Fibroblast of villous mesenchyme (primary cell): ENCODE data around the gene ITPRIP. TPM values are rescaled to one million over a fixed set of nuclear protein-coding genes. Genes with fewer than 3 reads are reported as not detected.
A peak's percentile ranks its signal among the peaks of the same experiment; 100 is the strongest.

Experiments used
- DNase-seq: peaks from one replicate; pipeline ENCODE4 v3.0.0-alpha.2; 2010; ENCODE audit warnings: low read depth
- H3K4me3 ChIP-seq: 2 replicates; pipeline ENCODE4 v1.5.1; 2011; ENCODE audit warnings: low read depth, mild to moderate bottlenecking, low read length
- total RNA-seq: library from RNA; depleted of rRNA; stranded (reverse); fragments of >200 nt; gene quantifications from 2 replicates; pipeline ENCODE4 v1.2.3, GENCODE V29; 2012
- TF ChIP-seq, protein P1 (sequence below): IDR thresholded peaks from 2 replicates; pipeline ENCODE4 v1.5.1; 2012; ENCODE audit warnings: low read depth, mild to moderate bottlenecking, low read length; ENCODE audit not compliant: insufficient read depth

ITPRIP gene
- total RNA-seq, 1 donor: 9.9 TPM

DNA sequence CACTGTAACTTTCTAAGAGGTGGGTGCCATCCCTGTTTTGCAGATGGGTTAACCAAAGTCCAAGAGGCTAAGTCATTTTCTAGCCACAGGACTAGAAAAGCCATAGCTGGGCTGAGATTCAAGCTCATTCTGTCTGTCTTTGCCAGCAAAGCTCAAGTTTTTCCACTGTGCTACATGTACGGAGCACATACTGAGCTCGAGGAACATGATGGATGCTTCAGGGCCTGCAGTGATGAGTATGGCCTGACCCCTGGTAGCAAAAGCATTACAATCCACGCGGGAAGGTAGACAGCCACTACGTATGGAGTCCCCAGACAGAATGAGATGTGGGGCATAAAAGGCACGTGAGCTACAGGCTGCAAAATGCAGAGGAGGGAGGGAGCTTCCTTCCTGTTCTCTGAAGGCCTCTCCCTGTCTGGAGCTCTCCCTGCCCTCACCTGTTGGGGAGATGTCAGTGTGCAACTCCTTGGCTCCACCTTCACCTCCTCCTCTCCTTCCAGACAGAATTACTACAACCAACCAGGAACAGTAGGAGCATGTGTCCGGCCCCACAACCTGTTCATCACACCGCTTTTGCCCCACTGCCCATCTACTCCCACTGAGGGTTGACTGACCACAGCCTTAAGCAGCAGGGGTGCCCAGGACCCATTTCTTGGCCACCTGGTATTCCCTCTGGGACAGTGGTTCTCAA, 16.4 kb downstream of the ITPRIP start:
- DNase-seq: no peak
- H3K4me3 ChIP-seq: no peak overlapping the region
- TF ChIP-seq, protein P1, sequence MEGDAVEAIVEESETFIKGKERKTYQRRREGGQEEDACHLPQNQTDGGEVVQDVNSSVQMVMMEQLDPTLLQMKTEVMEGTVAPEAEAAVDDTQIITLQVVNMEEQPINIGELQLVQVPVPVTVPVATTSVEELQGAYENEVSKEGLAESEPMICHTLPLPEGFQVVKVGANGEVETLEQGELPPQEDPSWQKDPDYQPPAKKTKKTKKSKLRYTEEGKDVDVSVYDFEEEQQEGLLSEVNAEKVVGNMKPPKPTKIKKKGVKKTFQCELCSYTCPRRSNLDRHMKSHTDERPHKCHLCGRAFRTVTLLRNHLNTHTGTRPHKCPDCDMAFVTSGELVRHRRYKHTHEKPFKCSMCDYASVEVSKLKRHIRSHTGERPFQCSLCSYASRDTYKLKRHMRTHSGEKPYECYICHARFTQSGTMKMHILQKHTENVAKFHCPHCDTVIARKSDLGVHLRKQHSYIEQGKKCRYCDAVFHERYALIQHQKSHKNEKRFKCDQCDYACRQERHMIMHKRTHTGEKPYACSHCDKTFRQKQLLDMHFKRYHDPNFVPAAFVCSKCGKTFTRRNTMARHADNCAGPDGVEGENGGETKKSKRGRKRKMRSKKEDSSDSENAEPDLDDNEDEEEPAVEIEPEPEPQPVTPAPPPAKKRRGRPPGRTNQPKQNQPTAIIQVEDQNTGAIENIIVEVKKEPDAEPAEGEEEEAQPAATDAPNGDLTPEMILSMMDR: no peak

DNA sequence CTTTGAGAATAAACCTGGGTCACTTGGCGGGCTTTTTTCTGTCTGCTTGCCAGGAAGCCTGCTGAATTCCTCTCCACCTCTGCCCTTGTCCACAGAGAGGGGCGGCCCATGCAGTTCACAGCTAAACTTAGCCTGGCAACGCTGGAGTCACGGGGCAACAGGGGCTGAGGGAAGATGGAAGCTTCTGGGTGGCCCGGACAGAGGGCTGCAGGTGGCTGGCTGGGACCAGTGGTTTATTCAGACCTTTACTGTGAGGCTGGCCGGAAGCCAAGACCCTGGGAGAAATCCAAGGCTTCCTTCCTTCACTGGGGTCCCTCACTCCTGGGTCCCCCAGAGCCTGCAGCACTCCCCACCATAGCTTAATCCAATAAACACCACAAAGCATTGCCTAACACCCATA, 17.0 kb downstream of the ITPRIP start:
- TF ChIP-seq, protein P1: no peak
- DNase-seq: no peak
- H3K4me3 ChIP-seq: no peak overlapping the region

DNA sequence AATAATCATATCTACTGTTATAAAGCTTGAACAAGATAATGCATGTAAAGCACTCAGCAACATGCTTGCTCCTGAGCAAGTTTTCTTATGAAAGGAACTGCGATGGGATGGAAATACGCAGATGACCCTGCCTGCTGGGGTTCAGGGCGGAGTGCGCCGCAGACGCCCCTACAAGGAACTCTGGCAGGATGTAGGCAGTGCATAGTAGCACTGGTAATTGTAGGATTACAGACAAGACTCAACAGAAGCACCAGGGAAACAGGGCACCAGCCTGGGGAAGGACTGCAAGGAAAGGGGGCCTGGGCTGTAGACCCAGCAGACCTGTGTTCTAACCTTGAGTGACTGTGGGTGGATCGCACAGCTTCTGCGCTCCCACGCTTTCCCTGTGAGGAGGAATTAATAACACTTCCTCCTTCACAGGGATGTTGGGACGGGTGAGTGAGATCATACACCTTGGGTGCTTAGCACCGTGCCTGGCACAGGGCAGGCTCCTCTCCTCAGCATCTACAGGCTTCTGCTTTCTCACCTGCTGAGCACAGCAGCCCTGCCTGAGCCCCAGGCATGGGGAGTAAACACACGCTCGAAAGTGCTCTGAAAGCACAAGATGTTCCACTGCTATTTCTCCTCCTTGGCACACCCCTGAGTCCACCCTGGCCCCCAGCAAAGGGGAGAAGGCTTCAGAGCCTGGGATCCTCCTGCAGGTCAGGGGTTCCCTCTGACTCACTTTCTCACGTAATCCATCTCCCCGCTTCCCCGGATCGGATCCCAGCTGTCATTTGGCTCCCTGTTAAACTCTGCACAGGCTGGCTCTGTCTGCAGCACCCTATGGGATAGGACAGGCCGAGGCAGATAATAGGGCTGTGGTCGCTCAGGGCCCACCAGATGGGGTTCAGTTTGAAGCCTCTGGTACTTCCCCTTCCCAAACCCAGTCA, 19.2 kb downstream of the ITPRIP start:
- DNase-seq: peak; percentile 87
- no peak overlapping the region for H3K4me3 ChIP-seq
- TF ChIP-seq, protein P1: no peak

DNA sequence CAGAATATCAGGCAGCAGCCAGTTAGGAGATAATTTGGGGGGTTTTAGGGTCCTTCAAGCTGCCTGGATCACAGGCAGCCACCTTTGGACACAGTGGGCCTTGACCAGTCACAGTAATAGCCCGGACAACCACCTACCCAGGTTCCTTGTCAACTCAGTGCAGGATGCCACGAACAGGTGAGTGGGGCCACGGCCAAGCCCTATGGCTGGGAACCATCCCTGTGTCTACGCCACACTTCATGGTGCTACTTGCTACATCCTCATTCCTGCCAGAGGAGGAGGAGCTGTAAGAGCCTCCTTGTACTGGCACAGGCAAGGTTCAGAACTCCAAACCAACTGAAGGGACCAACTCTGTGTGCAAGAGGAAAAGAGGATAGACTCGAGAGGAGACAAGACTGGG, 19.9 kb downstream of the ITPRIP start:
- TF ChIP-seq, protein P1: no peak
- DNase-seq: no peak
- H3K4me3 ChIP-seq: no peak overlapping the region

DNA sequence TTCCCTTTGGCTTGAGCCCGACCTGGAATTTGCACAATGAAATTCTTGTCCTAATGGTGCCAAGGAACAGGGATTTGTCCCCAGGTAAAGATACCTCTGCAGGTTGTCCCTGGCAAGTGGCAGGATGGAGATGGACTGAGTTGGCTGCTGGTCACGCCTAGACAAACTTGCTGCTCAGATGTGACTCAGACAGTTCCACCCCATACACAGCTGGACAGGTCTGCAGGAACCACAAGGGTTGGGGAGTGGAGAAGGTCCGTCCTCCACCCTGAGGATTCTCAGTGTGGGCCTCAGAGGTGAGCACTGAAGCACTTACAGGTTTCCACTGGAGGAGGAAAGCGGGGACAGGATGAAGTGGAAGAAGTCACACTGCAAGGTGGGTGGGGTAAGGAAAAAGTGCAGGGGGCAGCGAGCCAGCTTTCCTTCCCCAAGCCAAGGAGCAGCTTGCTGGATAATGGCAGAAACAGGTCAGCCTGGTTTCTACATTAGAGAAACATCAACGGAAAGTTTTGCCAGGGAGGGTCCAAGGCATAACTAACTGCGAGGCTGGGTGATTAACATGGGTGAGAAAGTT, 20.5 kb downstream of the ITPRIP start:
- TF ChIP-seq, protein P1: no peak
- no peak for DNase-seq
- H3K4me3 ChIP-seq: no peak overlapping the region

DNA sequence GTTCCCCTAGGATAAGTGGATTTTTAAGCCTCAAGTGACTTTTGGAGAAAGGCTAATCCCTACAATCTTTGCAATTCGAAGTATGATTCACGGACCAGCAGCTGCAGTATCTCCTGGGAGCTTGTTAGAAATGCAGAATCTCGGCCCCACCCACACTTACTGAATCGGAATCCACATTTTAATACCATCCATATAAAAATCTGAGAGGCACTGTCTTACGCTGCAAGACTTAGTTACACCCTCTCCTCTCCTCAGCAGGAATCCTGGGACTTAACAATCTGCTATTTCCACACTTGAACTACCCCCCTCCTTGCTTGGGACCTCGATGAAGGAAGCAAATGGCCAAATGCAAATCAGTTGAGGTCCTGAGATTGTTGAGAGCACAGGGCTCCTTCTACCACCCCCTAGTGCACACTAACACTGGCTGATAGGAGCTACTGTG, 21.0 kb downstream of the ITPRIP start:
- TF ChIP-seq, protein P1: no peak
- H3K4me3 ChIP-seq: no peak overlapping the region
- peak; percentile 94 for DNase-seq
